ENCODE measurements around the gene ITPR3. TPM values are rescaled to one million over a fixed set of nuclear protein-coding genes. Genes with fewer than 3 reads are reported as not detected.

The ITPR3 gene
- total RNA-seq, 1 donor from 2014 or later, result 5.6 TPM

DNA sequence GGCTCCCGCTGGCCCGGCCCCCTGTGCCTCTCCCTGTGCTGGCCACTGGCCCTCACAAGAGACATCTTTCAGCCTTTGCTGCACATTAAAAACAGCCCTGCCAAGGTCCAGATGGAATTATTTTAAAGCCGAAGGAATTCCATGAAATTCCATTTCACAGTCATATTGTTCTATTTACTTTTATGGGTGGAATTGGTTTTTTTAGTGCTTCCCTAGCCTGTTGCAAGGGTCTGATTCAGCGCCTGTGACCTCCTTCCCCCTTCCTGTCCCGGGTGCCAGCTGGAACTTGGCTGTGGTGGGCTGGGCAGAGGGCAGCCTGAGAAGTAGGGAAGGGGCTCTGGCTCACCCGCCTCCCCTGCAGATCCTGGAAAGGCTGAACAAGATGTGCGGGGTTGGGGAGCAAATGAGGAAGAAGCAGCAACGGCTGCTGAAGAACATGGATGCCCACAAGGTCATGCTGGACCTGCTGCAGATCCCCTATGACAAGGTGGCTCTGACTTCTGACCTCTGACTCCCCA is 56.1 kb downstream of the ITPR3 start:
- no peaks in the 10 kb centered on the region for H3K9me3 ChIP-seq (replicated peaks)
- H3K4me1 ChIP-seq, result peaks cover 11% of the 10 kb centered on the region
- intact Hi-C loops (cut with micrococcal nuclease), result loop anchor here (10.0 kb wide), 1 partner anchor 92 kb away; the partner anchor contains the start of gene BAK1
- peaks cover 59% of the 10 kb centered on the region for H3K36me3 ChIP-seq
- H3K27me3 ChIP-seq (ENCODE audit: low read depth), result no peaks in the 10 kb centered on the region
- no peak overlapping the region for H3K4me3 ChIP-seq
- no peak for DNase-seq
- H3K27ac ChIP-seq (replicated peaks), result no peak overlapping the region
- TF ChIP-seq CTCF (IDR thresholded peaks at IDR 0.05; ENCODE audit: borderline replicate concordance), result no peak

DNA sequence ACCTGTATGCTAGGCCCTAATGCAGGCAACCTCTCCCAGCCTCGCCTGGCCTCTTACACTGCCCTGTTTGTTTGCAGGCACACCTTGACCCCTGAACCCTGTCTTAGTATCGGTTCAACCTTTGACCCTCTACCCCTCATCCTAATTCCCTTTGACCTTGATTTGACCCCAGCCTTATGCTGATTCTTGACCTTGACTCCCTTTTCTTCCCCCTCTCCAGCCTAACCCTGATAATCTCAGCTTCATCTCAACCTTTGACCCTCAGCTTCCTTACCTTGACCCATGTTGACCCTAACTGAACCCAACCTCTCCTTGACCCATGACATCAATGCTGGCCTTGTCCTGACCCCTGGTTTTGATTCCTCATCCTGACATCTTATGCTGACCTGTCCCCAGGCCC is 56.6 kb downstream of the ITPR3 start:
- Histone ChIP-seq H3K4me1 (peaks cover 8% of the 10 kb centered on the region), H3K27me3 (ENCODE audit: low read depth) (no peaks in the 10 kb centered on the region), H3K36me3 (peaks cover 63% of the 10 kb centered on the region), H3K4me3 (no peak overlapping the region), H3K27ac (replicated peaks) (no peak overlapping the region), H3K9me3 (replicated peaks) (no peaks in the 10 kb centered on the region)
- intact Hi-C loops (cut with micrococcal nuclease), result loop anchor here (10.0 kb wide), 1 partner anchor 93 kb away; the partner anchor contains the start of gene BAK1
- no peak for TF ChIP-seq CTCF (IDR thresholded peaks at IDR 0.05; ENCODE audit: borderline replicate concordance)
- no peak for DNase-seq

DNA sequence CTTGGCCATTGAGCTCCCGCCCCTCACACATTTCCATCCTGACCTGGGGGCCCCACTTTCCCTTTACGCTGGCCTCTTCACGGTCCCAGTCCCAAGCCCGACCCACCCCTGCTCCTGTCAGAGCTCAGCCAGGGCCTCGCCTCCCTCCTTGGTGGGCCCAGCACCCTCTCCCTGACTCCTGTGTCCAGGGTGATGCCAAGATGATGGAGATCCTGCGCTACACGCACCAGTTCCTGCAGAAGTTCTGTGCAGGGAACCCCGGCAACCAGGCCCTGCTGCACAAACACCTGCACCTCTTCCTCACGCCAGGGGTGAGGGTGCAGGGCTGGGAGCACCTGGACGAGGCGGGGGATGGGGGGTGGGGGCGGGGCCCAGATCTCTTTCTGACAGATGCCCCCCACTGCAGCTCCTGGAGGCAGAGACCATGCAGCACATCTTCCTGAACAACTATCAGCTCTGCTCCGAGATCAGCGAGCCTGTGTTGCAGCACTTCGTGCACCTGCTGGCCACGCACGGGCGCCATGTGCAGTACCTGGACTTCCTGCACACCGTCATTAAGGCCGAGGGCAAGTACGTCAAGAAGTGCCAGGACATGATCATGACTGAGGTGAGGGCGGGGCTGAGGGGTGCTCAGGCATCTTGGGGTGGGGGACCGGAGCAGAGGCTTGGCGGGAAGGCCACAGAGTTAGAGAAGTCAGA is 57.3 kb downstream of the ITPR3 start:
- DNase-seq, result no peak
- intact Hi-C loops (cut with micrococcal nuclease), result loop anchor here (10.0 kb wide), 1 partner anchor 94 kb away; the partner anchor contains the start of gene BAK1
- Histone ChIP-seq H3K4me3 (no peak overlapping the region), H3K27ac (replicated peaks) (no peak overlapping the region), H3K36me3 (peaks cover 65% of the 10 kb centered on the region), H3K9me3 (replicated peaks) (no peaks in the 10 kb centered on the region), H3K27me3 (ENCODE audit: low read depth) (no peaks in the 10 kb centered on the region), H3K4me1 (peaks cover 1% of the 10 kb centered on the region)
- no peak for TF ChIP-seq CTCF (IDR thresholded peaks at IDR 0.05; ENCODE audit: borderline replicate concordance)

DNA sequence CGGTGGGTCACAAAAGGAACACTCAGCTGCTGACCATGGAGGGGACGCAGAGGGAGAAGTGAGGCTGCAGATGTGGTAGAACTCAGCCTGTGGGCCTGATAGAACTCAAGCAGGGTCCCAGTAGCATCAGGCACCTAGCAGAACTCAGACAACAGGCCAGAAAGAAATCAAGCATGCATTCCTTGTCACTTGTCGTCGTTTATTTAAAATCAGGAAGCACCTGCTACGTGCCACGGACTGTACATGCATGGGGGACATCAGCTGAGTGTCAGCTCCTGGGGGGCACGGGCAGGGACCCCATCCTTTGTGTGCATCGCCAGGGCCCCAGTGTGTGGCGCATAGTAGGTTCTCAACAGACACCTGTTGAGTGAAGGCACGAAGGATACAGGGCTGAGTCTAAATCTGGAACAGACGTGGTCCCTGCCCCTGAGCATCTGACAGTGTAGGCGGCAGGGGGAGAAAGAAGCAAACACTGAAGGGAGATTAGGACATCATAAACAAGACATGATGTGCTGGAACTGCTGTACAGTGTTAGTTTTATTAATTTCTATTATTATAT is 57.9 kb downstream of the ITPR3 start:
- intact Hi-C loops (cut with micrococcal nuclease), result loop anchor here (10.0 kb wide), 1 partner anchor 94 kb away; the partner anchor contains the start of gene BAK1
- TF ChIP-seq CTCF (IDR thresholded peaks at IDR 0.05; ENCODE audit: borderline replicate concordance), result no peak
- Histone ChIP-seq H3K36me3 (peaks cover 65% of the 10 kb centered on the region), H3K9me3 (replicated peaks) (no peaks in the 10 kb centered on the region), H3K27ac (replicated peaks) (no peak overlapping the region), H3K4me3 (no peak overlapping the region), H3K4me1 (no peaks in the 10 kb centered on the region), H3K27me3 (ENCODE audit: low read depth) (no peaks in the 10 kb centered on the region)
- no peak for DNase-seq

- no peak for DNase-seq
- Histone ChIP-seq H3K9me3 (replicated peaks) (no peaks in the 10 kb centered on the region), H3K4me1 (no peaks in the 10 kb centered on the region), H3K27ac (replicated peaks) (no peak overlapping the region), H3K36me3 (peaks cover 69% of the 10 kb centered on the region), H3K4me3 (no peak overlapping the region), H3K27me3 (ENCODE audit: low read depth) (no peaks in the 10 kb centered on the region)
- intact Hi-C loops (cut with micrococcal nuclease), result loop anchor here (10.0 kb wide), 1 partner anchor 95 kb away; the partner anchor contains the start of gene BAK1
- TF ChIP-seq CTCF (IDR thresholded peaks at IDR 0.05; ENCODE audit: borderline replicate concordance), result no peak
Measured at GRCh38 chr6:33679761-33680160, 58.6 kb downstream of the ITPR3 start.

All from left ventricle myocardium inferior (tissue), 1 donor.